SK-N-SH (cell line): Measurements from ENCODE around the gene DDX52.

Experiments
- CTCF ChIP-seq: fragments of 200-600 bp; sonication (generic); IDR thresholded peaks from 2 replicates; pipeline ENCODE4 v1.6.1; 2017; ENCODE audit warnings: antibody characterized with exemption, mild to moderate bottlenecking, moderate library complexity
- MAX ChIP-seq: IDR thresholded peaks from 2 replicates; pipeline ENCODE4 v1.4.0; 2012; ENCODE audit warnings: low read depth
- POLR2AphosphoS5 ChIP-seq: IDR thresholded peaks from 2 replicates; pipeline ENCODE4 v1.6.1; 2012; ENCODE audit warnings: low read depth, low read length
- RCOR1 ChIP-seq: fragments of 150-350 bp; IDR thresholded peaks from 2 replicates; pipeline ENCODE4 v1.6.1; 2017; ENCODE audit warnings: antibody characterized with exemption, low read length
- TAF1 ChIP-seq: IDR thresholded peaks from 2 replicates; pipeline ENCODE4 v1.6.1; 2012; ENCODE audit warnings: low read depth, mild to moderate bottlenecking, low read length, moderate library complexity, borderline replicate concordance
- TEAD4 ChIP-seq: IDR thresholded peaks from 2 replicates; pipeline ENCODE4 v1.4.0; 2012; ENCODE audit warnings: mild to moderate bottlenecking, borderline replicate concordance; ENCODE audit not compliant: insufficient read depth
- USF1 ChIP-seq: IDR thresholded peaks from 2 replicates; pipeline ENCODE4 v1.4.0; 2012; ENCODE audit warnings: low read depth, borderline replicate concordance
- YY1 ChIP-seq: IDR thresholded peaks from 2 replicates; pipeline ENCODE4 v1.4.0; 2012; ENCODE audit warnings: low read depth, mild to moderate bottlenecking
- TF ChIP-seq, protein P1 (sequence below): fragments of 150-350 bp; IDR thresholded peaks from 2 replicates; pipeline ENCODE4 v1.6.1; 2017; ENCODE audit warnings: antibody characterized with exemption, low read length, low read depth, borderline replicate concordance
- TF ChIP-seq, protein P2 (sequence below): IDR thresholded peaks from 2 replicates; pipeline ENCODE4 v1.6.1; 2012; ENCODE audit warnings: mild to moderate bottlenecking, low read depth, low read length, moderate library complexity

DNA sequence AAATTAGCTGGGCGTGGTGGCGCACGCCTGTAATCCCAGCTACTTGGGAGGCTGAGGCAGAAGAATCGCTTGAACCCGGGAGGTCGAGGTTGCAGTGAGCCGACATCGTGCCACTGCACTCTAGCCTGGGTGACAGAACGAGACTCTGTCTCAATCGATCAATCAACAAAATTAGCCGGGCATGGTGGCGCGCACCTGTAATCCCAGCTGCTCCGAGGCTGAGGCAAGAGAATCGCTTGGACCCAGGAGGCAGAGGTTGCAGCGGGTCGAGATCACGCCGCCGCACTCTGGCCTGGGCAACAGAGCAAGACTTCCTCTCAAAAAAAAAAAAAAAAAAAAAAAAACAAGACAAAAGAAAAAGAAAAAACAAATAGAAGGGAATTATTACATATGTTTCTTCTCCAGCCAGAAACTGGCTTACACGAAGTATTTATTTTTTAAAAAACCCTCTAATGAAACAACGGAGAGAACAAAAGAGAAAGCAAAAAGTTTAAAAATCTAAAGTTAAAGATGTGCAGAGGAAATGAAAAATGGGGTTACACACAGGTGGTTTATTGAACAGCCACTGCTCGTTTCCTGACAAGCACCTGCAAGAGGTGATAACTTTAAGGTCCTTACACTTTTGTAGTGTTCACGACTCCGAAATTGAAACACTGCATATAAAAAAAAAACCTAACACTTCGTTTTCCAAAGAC lies 35.5 kb downstream of the DDX52 start:
- TF ChIP-seq YY1 (no peak), CTCF (no peak), TAF1 (no peak), RCOR1 (no peak), USF1 (no peak), TEAD4 (no peak), POLR2AphosphoS5 (no peak), MAX (no peak)
- TF ChIP-seq, protein P1, sequence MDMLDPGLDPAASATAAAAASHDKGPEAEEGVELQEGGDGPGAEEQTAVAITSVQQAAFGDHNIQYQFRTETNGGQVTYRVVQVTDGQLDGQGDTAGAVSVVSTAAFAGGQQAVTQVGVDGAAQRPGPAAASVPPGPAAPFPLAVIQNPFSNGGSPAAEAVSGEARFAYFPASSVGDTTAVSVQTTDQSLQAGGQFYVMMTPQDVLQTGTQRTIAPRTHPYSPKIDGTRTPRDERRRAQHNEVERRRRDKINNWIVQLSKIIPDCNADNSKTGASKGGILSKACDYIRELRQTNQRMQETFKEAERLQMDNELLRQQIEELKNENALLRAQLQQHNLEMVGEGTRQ, result no peak
- TF ChIP-seq, protein P2, sequence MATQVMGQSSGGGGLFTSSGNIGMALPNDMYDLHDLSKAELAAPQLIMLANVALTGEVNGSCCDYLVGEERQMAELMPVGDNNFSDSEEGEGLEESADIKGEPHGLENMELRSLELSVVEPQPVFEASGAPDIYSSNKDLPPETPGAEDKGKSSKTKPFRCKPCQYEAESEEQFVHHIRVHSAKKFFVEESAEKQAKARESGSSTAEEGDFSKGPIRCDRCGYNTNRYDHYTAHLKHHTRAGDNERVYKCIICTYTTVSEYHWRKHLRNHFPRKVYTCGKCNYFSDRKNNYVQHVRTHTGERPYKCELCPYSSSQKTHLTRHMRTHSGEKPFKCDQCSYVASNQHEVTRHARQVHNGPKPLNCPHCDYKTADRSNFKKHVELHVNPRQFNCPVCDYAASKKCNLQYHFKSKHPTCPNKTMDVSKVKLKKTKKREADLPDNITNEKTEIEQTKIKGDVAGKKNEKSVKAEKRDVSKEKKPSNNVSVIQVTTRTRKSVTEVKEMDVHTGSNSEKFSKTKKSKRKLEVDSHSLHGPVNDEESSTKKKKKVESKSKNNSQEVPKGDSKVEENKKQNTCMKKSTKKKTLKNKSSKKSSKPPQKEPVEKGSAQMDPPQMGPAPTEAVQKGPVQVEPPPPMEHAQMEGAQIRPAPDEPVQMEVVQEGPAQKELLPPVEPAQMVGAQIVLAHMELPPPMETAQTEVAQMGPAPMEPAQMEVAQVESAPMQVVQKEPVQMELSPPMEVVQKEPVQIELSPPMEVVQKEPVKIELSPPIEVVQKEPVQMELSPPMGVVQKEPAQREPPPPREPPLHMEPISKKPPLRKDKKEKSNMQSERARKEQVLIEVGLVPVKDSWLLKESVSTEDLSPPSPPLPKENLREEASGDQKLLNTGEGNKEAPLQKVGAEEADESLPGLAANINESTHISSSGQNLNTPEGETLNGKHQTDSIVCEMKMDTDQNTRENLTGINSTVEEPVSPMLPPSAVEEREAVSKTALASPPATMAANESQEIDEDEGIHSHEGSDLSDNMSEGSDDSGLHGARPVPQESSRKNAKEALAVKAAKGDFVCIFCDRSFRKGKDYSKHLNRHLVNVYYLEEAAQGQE, result no peak
